ENCODE results near the gene HIP1R. TPM values are rescaled to one million over a fixed set of nuclear protein-coding genes. Genes with fewer than 3 reads are reported as not detected.
"Not testable (repeated sequence)": the region's sequence is repeated elsewhere in the genome, so short reads cannot be mapped to it uniquely, and the experiment has no call there.

HIP1R gene
- total RNA-seq, 1 donor from 2014 or later, result 26.6 TPM

DNA sequence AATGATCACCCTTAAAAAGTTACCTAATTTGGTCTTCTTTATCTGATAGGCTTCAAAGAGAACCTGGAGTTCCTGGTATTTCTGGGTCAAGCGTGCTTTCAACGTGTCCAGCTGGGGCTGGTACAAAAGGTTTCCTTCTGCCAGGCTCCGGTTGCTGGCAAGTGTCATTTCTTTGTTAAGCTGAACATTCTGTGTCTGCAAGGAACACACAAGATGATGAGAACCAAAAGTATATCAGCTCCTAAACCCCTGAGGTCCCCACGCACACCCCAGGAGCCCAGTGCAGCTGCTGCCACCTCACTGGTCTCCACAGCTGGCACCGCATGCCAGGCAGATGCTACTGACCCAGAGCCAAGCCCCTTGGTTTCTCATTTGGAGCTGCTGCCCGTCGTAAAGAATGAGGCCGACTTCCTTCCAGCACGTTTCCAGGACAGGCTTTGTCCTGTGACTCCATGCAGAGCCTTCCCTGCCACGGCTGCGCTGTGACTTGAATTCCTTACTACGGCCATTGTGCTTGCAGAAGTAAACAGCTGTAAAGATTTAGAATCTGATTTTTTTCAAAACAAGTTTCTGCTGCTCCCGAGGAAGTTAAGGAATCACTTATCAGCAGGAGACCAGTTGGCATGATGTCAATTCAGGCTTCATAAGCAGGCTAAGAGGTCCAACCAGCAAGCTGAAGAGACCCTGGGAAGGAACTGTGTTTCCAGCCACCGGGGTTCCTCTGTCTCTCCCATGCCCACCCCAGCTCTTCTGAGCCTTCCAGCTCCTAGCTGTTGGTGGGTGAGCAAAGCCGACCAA lies 35.8 kb downstream of the HIP1R start:
- H3K27me3 Mint-ChIP-seq (ENCODE audit: insufficient read depth), result peaks cover 8% of the 10 kb centered on the region
- intact Hi-C loops (cut with micrococcal nuclease), result loop anchor here (1.0 to 5.0 kb wide), 5 partner anchors 17 to 139 kb away; partner anchors contain the start of gene HCAR1
- peaks cover 46% of the 10 kb centered on the region for H3K36me3 Mint-ChIP-seq (ENCODE audit: low read depth)
- H3K4me1 Mint-ChIP-seq (ENCODE audit: low read depth), result peaks cover 57% of the 10 kb centered on the region
- H3K9me3 Mint-ChIP-seq, result no peaks in the 10 kb centered on the region
- no peak overlapping the region for H3K27ac Mint-ChIP-seq
- H3K4me3 Mint-ChIP-seq, result peak overlapping the region; percentile 67
- DNase-seq (ENCODE audit: low spot score), result no peak

DNA sequence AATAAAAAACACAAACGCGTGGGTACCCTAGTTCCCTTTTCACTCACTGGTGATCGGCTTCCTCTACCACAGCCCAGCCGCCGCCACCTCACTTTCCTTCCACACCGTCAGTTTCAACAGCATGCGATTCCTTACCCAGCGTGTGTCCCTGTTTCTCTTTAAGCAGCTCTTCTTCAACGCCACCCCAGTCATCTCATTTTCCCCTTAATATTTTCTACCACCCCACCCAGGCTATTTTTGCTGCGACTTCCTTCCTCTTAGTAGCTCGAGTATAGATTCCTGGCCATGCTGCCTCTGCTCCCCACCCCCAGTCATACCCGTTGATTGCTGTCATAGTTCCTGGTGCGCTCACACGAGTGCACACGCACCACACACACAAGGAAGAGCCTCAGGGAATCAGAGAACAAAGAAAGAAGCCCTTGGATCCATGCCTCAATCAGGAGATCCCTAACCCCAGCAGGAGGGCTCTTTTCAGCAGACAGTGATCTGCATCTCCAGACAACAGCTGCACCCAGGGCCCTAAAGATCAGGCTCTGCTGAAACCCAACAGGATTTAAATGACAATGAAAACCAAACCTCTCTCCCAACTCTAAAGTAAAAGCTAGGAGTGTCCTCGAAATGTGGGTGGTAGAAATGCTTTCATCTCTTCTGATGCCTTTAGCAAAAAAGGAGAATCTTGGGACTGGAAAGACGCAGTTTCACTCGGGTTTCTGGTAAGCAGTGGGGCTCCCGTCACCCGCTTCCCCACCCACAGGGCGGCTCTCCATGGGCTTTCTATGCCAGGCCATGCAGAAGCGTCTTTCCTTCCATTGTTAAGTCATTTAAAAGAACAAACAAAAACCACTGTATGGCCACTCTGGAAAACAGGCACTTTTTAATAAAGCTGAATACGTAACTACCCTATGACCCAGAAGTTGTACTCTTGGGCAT lies 36.9 kb downstream of the HIP1R start:
- Mint-ChIP-seq H3K27me3 (ENCODE audit: insufficient read depth) (peaks cover 8% of the 10 kb centered on the region), H3K4me3 (peak overlapping the region; percentile 67), H3K36me3 (ENCODE audit: low read depth) (peaks cover 42% of the 10 kb centered on the region), H3K27ac (peak overlapping the region; percentile 74), H3K4me1 (ENCODE audit: low read depth) (peaks cover 68% of the 10 kb centered on the region), H3K9me3 (no peaks in the 10 kb centered on the region)
- intact Hi-C loops (cut with micrococcal nuclease), result loop anchor here (1.0 to 5.0 kb wide), 6 partner anchors 16 to 140 kb away; partner anchors contain the start of gene HCAR1
- DNase-seq (ENCODE audit: low spot score), result no peak

DNA sequence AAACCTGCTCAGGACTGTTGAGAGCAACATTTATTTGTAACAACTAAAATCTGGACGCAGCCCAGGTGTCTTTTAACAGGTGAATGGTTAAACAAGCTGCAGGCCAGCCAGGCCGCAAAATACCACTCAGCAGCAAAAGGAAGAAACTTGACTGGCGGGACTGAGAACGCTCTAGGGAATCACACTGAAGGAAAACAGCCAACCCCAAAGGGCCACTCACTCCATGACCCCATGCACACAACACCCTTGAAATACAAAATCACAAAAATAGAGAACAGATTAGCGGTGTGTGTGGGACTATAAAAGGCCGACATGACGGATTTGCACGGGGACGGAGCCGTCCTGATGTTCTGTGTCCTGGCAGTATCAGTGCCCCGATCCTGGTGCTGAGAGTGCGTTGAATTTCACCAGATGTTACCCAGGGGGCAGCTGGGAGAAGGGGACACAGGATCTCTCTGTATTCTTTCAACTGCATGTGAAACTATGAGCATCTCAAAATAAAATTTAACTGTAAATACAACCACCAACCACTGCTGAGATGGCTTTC lies 37.6 kb downstream of the HIP1R start:
- no peak overlapping the region for H3K4me3 Mint-ChIP-seq
- DNase-seq (ENCODE audit: low spot score), result no peak
- no peaks in the 10 kb centered on the region for H3K9me3 Mint-ChIP-seq
- H3K27me3 Mint-ChIP-seq (ENCODE audit: insufficient read depth), result peaks cover 8% of the 10 kb centered on the region
- peaks cover 74% of the 10 kb centered on the region for H3K4me1 Mint-ChIP-seq (ENCODE audit: low read depth)
- H3K27ac Mint-ChIP-seq, result no peak overlapping the region
- intact Hi-C loops (cut with micrococcal nuclease), result loop anchor here (2.0 to 5.0 kb wide), 2 partner anchors 22 to 141 kb away; partner anchors contain the start of gene HCAR1
- peaks cover 45% of the 10 kb centered on the region for H3K36me3 Mint-ChIP-seq (ENCODE audit: low read depth)

DNA sequence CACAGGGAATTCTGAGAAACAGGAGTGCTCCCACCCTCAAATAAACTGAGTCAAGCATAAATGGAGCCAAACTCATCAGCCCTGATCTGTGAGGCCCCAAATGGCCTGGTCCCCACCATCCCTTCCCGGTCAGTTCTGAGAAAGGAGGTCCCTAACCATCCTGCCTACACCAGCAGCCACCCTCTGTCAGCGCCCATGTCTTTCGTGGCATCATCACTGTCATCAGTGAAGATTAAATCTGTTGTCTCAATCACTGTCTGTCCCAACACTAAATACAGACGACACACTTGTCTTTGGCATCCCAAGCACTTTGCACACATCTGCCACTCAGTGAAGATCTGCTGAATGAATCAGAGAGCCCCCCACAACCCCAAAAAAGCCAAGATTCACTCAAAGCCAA lies 38.3 kb downstream of the HIP1R start:
- H3K4me1 Mint-ChIP-seq (ENCODE audit: low read depth), result peaks cover 80% of the 10 kb centered on the region
- peak overlapping the region; percentile 15 for H3K4me3 Mint-ChIP-seq
- intact Hi-C loops (cut with micrococcal nuclease), result loop anchor here (2.0 to 5.0 kb wide), 2 partner anchors 21 to 141 kb away; partner anchors contain the start of gene HCAR1
- H3K9me3 Mint-ChIP-seq, result no peaks in the 10 kb centered on the region
- no peak overlapping the region for H3K27ac Mint-ChIP-seq
- no peak for DNase-seq (ENCODE audit: low spot score)
- peaks cover 8% of the 10 kb centered on the region for H3K27me3 Mint-ChIP-seq (ENCODE audit: insufficient read depth)
- peaks cover 46% of the 10 kb centered on the region for H3K36me3 Mint-ChIP-seq (ENCODE audit: low read depth)

DNA sequence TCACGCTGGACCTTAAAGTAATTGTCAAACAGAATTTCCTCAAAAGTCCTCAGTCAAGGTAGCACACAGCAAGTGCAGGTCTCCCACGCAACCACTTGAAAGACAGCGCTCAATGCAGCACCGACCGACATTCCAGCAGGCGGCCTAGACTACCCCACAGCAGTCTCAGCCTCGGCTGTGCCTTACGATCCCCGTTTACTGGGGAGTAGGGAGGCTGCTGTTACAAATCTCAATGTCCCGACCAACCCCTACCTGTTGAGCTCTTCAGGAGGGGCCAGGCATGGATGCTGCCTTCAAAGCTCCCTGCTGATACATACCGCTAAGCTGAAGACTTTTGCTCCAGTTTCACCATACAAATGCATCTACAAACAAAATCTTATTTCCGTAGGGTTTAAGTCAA lies 38.8 kb downstream of the HIP1R start:
- no peak overlapping the region for H3K27ac Mint-ChIP-seq
- H3K4me1 Mint-ChIP-seq (ENCODE audit: low read depth), result peaks cover 86% of the 10 kb centered on the region
- DNase-seq (ENCODE audit: low spot score), result no peak
- intact Hi-C loops (cut with micrococcal nuclease), result loop anchor here (5.0 kb wide), 1 partner anchor 142 kb away; the partner anchor contains the start of gene HCAR1
- no peak overlapping the region for H3K4me3 Mint-ChIP-seq
- peaks cover 40% of the 10 kb centered on the region for H3K36me3 Mint-ChIP-seq (ENCODE audit: low read depth)
- peaks cover 8% of the 10 kb centered on the region for H3K27me3 Mint-ChIP-seq (ENCODE audit: insufficient read depth)
- H3K9me3 Mint-ChIP-seq, result no peaks in the 10 kb centered on the region

DNA sequence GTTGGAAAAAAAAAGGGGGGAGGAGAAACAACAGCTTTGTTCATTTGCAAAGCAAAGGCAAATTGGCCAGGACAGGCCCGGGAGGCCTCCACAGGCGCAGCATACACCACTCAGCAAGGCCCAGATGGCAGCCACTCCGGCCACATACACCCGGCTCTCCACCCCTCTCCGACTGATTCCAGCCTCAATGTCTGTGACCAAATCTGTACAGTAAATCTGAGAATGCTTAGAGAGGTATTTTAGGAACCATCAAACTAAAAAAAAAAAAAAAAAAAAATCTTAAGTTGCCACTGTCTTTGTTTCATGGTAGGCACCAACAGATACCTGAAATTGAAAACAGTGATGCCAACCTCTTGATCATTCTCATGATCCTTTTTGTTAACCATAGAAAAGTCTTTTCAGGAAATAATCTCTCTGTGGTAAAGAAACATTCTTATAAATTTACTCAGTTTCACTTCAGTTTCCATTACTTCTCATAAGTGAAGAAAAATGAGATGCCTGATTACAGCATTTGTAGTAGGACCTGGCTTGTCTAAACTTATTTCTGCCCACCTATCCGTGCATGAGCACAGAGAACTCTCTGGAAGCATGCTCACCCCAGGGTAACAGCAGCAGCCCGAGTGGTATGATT lies 40.4 kb downstream of the HIP1R start:
- intact Hi-C loops (cut with micrococcal nuclease), result loop anchor here (1.0 kb wide), 2 partner anchors 12 to 23 kb away; no protein-coding TSS in a partner anchor
- no peak for DNase-seq (ENCODE audit: low spot score)
- Mint-ChIP-seq H3K4me3 (peak overlapping the region; percentile 52), H3K36me3 (ENCODE audit: low read depth) (peaks cover 38% of the 10 kb centered on the region), H3K4me1 (ENCODE audit: low read depth) (peaks cover 92% of the 10 kb centered on the region), H3K9me3 (no peaks in the 10 kb centered on the region), H3K27me3 (ENCODE audit: insufficient read depth) (peaks cover 8% of the 10 kb centered on the region), H3K27ac (no peak overlapping the region)

DNA sequence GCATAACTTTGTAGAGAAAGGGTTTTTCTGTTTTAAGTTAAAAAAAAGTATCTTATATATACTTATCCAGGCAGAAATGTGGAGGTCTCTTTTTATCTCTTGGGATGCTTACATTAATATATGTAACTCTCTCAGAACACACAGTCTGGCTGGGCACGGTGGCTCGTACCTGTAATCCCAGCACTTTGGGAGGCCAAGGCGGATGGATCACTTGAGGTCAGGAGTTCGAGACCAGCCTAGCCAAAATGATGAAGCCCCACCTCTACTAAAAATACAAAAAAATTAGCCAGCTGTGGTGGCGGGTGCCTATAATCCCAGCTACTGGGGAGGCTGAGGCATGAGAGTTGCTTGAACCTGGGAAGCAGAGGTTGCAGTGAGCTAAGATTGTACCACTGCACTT lies 41.0 kb downstream of the HIP1R start:
- DNase-seq (ENCODE audit: low spot score); H3K9me3 Mint-ChIP-seq; H3K27ac Mint-ChIP-seq: not testable (repeated sequence)
- intact Hi-C loops (cut with micrococcal nuclease), result loop anchor here (1.0 kb wide), 2 partner anchors 11 to 22 kb away; no protein-coding TSS in a partner anchor
- H3K4me3 Mint-ChIP-seq, result peak overlapping the region; percentile 52
- peaks cover 92% of the 10 kb centered on the region for H3K4me1 Mint-ChIP-seq (ENCODE audit: low read depth)
- H3K36me3 Mint-ChIP-seq (ENCODE audit: low read depth), result peaks cover 38% of the 10 kb centered on the region
- H3K27me3 Mint-ChIP-seq (ENCODE audit: insufficient read depth), result peaks cover 11% of the 10 kb centered on the region

DNA sequence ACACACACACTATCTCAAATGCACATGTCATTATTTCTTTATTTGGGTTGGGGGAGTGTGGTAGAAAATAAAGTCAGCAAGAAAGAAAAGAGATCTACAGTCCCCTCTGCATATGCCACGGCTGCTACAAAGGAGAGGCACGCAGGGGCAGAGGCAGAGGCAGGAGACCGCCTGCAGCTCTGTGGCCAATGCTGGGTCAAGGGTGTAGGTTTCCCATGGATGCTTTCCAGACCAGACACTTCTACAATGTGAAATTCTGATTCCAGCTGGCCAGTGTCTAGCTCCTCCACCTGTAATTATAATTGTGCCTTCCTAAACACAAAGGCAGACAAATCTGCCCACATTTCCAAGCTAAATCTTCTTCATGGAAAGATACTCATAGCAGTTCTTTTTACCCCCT lies 41.5 kb downstream of the HIP1R start:
- H3K4me1 Mint-ChIP-seq (ENCODE audit: low read depth), result peaks cover 92% of the 10 kb centered on the region
- H3K27ac Mint-ChIP-seq, result no peak overlapping the region
- H3K4me3 Mint-ChIP-seq, result no peak overlapping the region
- H3K9me3 Mint-ChIP-seq, result no peaks in the 10 kb centered on the region
- peaks cover 13% of the 10 kb centered on the region for H3K27me3 Mint-ChIP-seq (ENCODE audit: insufficient read depth)
- intact Hi-C loops (cut with micrococcal nuclease), result loop anchor here (1.0 kb wide), 2 partner anchors 11 to 22 kb away; no protein-coding TSS in a partner anchor
- H3K36me3 Mint-ChIP-seq (ENCODE audit: low read depth), result peaks cover 38% of the 10 kb centered on the region
- DNase-seq (ENCODE audit: low spot score), result no peak

DNA sequence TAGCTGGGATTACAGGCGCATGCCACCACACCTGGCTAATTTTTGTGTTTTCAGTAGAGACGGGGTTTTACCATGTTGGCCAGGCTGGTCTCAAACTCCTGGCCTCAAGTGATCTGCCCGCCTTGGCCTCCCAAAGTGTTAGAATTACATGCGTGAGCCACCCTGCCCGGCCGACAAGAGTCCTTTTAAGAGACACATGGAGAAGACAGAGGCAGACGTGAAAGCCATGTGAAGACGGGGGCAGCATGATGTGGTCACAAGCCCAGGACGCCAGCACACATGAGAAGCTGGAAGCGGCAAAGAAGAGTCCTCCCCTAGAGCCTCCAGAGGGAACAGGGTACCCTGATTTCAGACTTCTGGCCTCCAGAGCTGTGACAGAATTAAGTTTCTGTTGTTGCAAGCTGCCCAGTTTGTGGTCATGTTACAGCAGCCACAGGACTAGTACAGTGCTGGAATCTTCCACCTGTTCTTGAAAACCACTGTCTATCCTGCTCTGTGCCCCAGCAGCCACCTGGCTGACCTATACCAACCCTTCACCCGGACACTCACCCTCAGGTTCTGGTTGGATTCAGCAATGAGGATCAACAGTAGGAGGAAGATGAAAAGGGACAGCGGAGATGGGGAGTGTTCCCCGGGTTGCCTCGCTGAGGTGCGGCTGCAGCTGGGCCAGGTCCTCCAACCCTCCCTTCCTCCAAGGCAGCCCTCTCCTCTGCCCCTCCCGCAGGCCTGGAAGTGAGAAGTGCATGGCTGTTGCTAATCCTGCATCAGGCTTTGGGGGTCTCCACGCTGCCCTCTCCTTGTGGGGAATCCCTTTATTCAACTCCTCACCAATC lies 43.7 kb downstream of the HIP1R start:
- intact Hi-C loops (cut with micrococcal nuclease), result no loop called here
- peaks cover 16% of the 10 kb centered on the region for H3K27me3 Mint-ChIP-seq (ENCODE audit: insufficient read depth)

DNA sequence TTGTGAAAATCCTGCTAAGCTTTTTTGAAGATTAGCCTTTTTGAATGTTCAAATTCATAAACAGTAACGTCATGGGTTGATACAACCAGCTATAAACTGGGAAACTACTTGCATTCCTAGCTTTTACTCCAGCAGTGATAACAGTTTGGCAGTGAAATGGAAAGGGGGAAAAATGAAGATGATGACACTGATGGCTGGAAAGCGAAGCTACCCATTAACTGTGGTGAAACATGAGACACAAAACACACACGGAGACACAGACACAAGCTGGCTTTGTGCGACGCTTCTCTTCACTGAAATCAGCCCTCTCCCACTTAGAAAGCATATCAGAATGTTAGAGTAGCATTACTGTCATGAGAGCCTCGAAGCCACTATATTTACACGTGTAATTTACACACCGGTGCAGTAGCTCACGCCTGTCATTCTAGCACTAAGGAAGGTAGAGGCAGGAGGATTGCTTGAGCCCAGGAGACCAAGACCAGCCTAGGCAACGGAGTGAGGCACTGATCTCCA lies 45.0 kb downstream of the HIP1R start:
- Mint-ChIP-seq H3K27ac (no peak overlapping the region), H3K27me3 (ENCODE audit: insufficient read depth) (peaks cover 16% of the 10 kb centered on the region), H3K4me3 (no peak overlapping the region), H3K4me1 (ENCODE audit: low read depth) (peaks cover 91% of the 10 kb centered on the region), H3K9me3 (peaks cover 4% of the 10 kb centered on the region), H3K36me3 (ENCODE audit: low read depth) (peaks cover 29% of the 10 kb centered on the region)
- intact Hi-C loops (cut with micrococcal nuclease), result loop anchor here (5.0 kb wide), 1 partner anchor 352 kb away; the partner anchor contains the start of genes MPHOSPH9 and MTRFR
- no peak for DNase-seq (ENCODE audit: low spot score)

More for the DNA sequence above, 43.7 kb downstream of the HIP1R start:
- H3K36me3 Mint-ChIP-seq (ENCODE audit: low read depth), result peaks cover 29% of the 10 kb centered on the region
- H3K4me3 Mint-ChIP-seq, result no peak overlapping the region
- H3K9me3 Mint-ChIP-seq, result peaks cover 4% of the 10 kb centered on the region
- DNase-seq (ENCODE audit: low spot score), result no peak
- no peak overlapping the region for H3K27ac Mint-ChIP-seq
- H3K4me1 Mint-ChIP-seq (ENCODE audit: low read depth), result peaks cover 94% of the 10 kb centered on the region

DNA sequence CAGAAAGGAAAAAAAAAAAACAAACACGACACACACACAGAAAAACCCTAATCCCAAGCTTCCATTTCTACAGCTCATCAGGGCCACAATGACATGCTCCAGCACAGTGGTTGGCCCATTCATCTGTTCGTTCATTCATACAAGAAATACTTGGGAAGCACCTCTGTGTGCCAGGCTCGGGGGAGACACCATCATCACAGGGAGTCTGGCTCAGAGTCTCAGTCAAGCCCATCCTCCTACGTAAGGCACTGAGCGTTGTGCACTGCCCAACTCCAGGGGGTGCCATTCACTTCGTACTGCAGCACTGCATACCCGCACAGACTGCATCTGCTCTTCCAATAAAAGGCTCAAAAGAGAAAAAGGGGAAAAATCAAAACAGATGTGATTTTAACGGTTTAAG lies 45.4 kb downstream of the HIP1R start:
- peaks cover 4% of the 10 kb centered on the region for H3K9me3 Mint-ChIP-seq
- H3K27ac Mint-ChIP-seq, result no peak overlapping the region
- H3K36me3 Mint-ChIP-seq (ENCODE audit: low read depth), result peaks cover 29% of the 10 kb centered on the region
- H3K27me3 Mint-ChIP-seq (ENCODE audit: insufficient read depth), result peaks cover 16% of the 10 kb centered on the region
- intact Hi-C loops (cut with micrococcal nuclease), result loop anchor here (5.0 kb wide), 1 partner anchor 352 kb away; the partner anchor contains the start of genes MPHOSPH9 and MTRFR
- no peak overlapping the region for H3K4me3 Mint-ChIP-seq
- peaks cover 87% of the 10 kb centered on the region for H3K4me1 Mint-ChIP-seq (ENCODE audit: low read depth)
- no peak for DNase-seq (ENCODE audit: low spot score)
